A549 (cell line): Measurements from ENCODE around the gene HMMR. TPM values are rescaled to one million over a fixed set of nuclear protein-coding genes. Genes with fewer than 3 reads are reported as not detected.

Experiments used
- ATAC-seq, 2 experiments: fragments of 200-7000 bp in 1 of 2; fragments of >200 bp in 1 of 2; cut with Nextera tagmentation in 1 of 2; cut with Tn5 transposase in 1 of 2; 3 replicates each; pipeline versions ENCODE4 v1.8.0 to v1.9.1; 2018 to 2020; ENCODE audit warnings: mild to moderate bottlenecking in 1 of 2, moderate library complexity in 1 of 2
- CTCF ChIA-PET: fragments of 300-600 bp; sonication (Branson Sonifier 250); formaldehyde crosslinking; extraction: SDS; loops from one replicate; lab custom pipeline; 2021; ENCODE audit warnings: antibody characterized with exemption, inconsistent platforms; lab: Yijun Ruan, JAX
- POLR2A ChIA-PET: fragments of 350-600 bp; formaldehyde crosslinking; extraction: SDS; loops from one replicate; lab custom pipeline; 2021; ENCODE audit warnings: antibody characterized with exemption, inconsistent platforms; lab: Yijun Ruan, JAX
- DNase-seq, 2 experiments: peaks; one replicate each; pipeline versions ENCODE4 v3.0.0 to v3.0.0-alpha.2; 2011 to 2016; ENCODE audit warnings: low read depth in 1 of 2, low spot score in 1 of 2
- FAIRE-seq: peaks from 2 replicates; lab custom pipeline; 2011; peaks lifted over from hg19 to GRCh38; lab: Jason Lieb, UNC
- H3K27ac ChIP-seq, 2 experiments: fragments of >200 bp; sonication (Bioruptor Twin); formaldehyde crosslinking; 3 replicates each; pipeline ENCODE4 v1.5.1; 2016 to 2017
- H3K4me1 ChIP-seq: fragments of >200 bp; sonication (Bioruptor Twin); formaldehyde crosslinking; 3 replicates; pipeline ENCODE4 v1.6.1; 2016
- H3K4me2 ChIP-seq: fragments of >200 bp; sonication (Bioruptor Twin); formaldehyde crosslinking; 3 replicates; pipeline ENCODE4 v1.6.1; 2016
- H3K4me3 ChIP-seq: fragments of >200 bp; sonication (Bioruptor Twin); formaldehyde crosslinking; 3 replicates; pipeline ENCODE4 v1.5.1; 2016
- H3K9me3 ChIP-seq: fragments of >200 bp; sonication (Bioruptor Twin); formaldehyde crosslinking; 3 replicates; pipeline ENCODE4 v1.6.1; 2016
- ATOH8 ChIP-seq: fragments of 250-450 bp; sonication (Bioruptor Pico); IDR thresholded peaks from 2 replicates; pipeline ENCODE4 v1.5.0; 2020; ENCODE audit warnings: low read depth, mild to moderate bottlenecking, moderate library complexity
- BCL3 ChIP-seq: fragments of >200 bp; sonication (Bioruptor Twin); formaldehyde crosslinking; IDR thresholded peaks from 3 replicates; pipeline ENCODE4 v1.6.1; 2016
- CBX2 ChIP-seq: fragments of 200-600 bp; sonication (generic); IDR thresholded peaks from 2 replicates; pipeline ENCODE4 v1.6.1; 2016; ENCODE audit warnings: low read depth, mild to moderate bottlenecking, borderline replicate concordance
- CHD2 ChIP-seq: fragments of 150-350 bp; IDR thresholded peaks from 2 replicates; pipeline ENCODE4 v1.6.1; 2014; ENCODE audit warnings: low read length; ENCODE audit not compliant: partially characterized antibody
- CTCF ChIP-seq: fragments of >200 bp; sonication (Bioruptor Twin); formaldehyde crosslinking; IDR thresholded peaks from 3 replicates; pipeline ENCODE4 v1.5.1; 2016
- E2F6 ChIP-seq: IDR thresholded peaks from 2 replicates; pipeline ENCODE4 v1.6.1; 2012; ENCODE audit warnings: low read depth, borderline replicate concordance
- HMGXB4 ChIP-seq: fragments of 250-450 bp; sonication (Bioruptor Pico); IDR thresholded peaks from 2 replicates; pipeline ENCODE4 v1.5.0; 2021; ENCODE audit warnings: mild to moderate bottlenecking, moderate library complexity, borderline replicate concordance
- JUN ChIP-seq, 2 experiments: fragments of >200 bp; sonication (Bioruptor Twin); formaldehyde crosslinking; IDR thresholded peaks; 2 replicates in 1 of 2; 3 replicates in 1 of 2; pipeline ENCODE4 v1.6.1; 2016 to 2017
- MAX ChIP-seq: IDR thresholded peaks from 2 replicates; pipeline ENCODE4 v1.6.1; 2012
- MYC ChIP-seq: IDR thresholded peaks from 2 replicates; pipeline ENCODE4 v1.6.1; 2012; ENCODE audit warnings: mild to moderate bottlenecking, inconsistent platforms, low read length, improper control_type of control experiment, borderline replicate concordance
- PHF8 ChIP-seq: fragments of 200-600 bp; sonication (generic); IDR thresholded peaks from 2 replicates; pipeline ENCODE4 v1.6.1; 2016; ENCODE audit warnings: low read depth, mild to moderate bottlenecking, antibody characterized with exemption, moderate library complexity, borderline replicate concordance
- POLR2A ChIP-seq: IDR thresholded peaks from 2 replicates; pipeline ENCODE4 v1.6.1; 2012; ENCODE audit warnings: mild to moderate bottlenecking, low read length
- RCOR1 ChIP-seq: fragments of 150-350 bp; IDR thresholded peaks from 2 replicates; pipeline ENCODE4 v1.6.1; 2014; ENCODE audit warnings: antibody characterized with exemption, low read length, low read depth
- REST ChIP-seq: fragments of 200-600 bp; sonication (generic); IDR thresholded peaks from 2 replicates; pipeline ENCODE4 v1.6.1; 2016; ENCODE audit warnings: antibody characterized with exemption, mild to moderate bottlenecking, moderate library complexity
- SREBF2 ChIP-seq: fragments of 450-650 bp; IDR thresholded peaks from 2 replicates; pipeline ENCODE4 v1.6.1; 2014; ENCODE audit warnings: mild to moderate bottlenecking, moderate library complexity
- TFCP2L1 ChIP-seq: fragments of 250-450 bp; sonication (Bioruptor Pico); IDR thresholded peaks from 2 replicates; pipeline ENCODE4 v1.5.0; 2021; ENCODE audit warnings: mild to moderate bottlenecking
- TP53 ChIP-seq: fragments of 250-450 bp; sonication (Bioruptor Pico); IDR thresholded peaks from 2 replicates; pipeline ENCODE4 v1.5.0; 2021; ENCODE audit warnings: mild to moderate bottlenecking, moderate library complexity
- ZC3H11A ChIP-seq: fragments of 450-650 bp; IDR thresholded peaks from 2 replicates; pipeline ENCODE4 v1.6.1; 2014; ENCODE audit warnings: antibody characterized with exemption, mild to moderate bottlenecking
- ZNF302 ChIP-seq: fragments of 250-450 bp; sonication (Bioruptor Pico); IDR thresholded peaks from 2 replicates; pipeline ENCODE4 v1.9.0; 2021; ENCODE audit warnings: inconsistent platforms, mild to moderate bottlenecking, moderate library complexity
- WGBS: methylation state at CpG from one replicate; pipeline ENCODE4 v1.1.6; 2017; ENCODE audit errors: missing lambda C conversion rate; 5-methylcytosine and 5-hydroxymethylcytosine counted together
- polyA plus RNA-seq, 4 experiments: library from polyadenylated mRNA; depleted of rRNA in 3 of 4; stranded (reverse); fragments of >200 nt; fragmentation: RNase III in 1 of 4; extraction: RNeasy Plus Mini Kit Qiagen cat#74134 plus additional on column Dnase treatment in 1 of 4; gene quantifications; 2 replicates in 3 of 4; 3 replicates in 1 of 4; pipeline ENCODE4 v1.2.3, GENCODE V29; 2011 to 2017

HMMR gene
- polyA plus RNA-seq, 2 of the 4 experiments (the other 2 are of a cell fraction) = 34.0 to 66.0 TPM

- ATAC-seq (peak; percentile 91 to 96), DNase-seq (peak; percentile 89 to 95)
- Histone ChIP-seq H3K9me3 (no peaks in the 10 kb centered on the region), H3K4me3 (peak within 1 kb of the TSS; percentile 77)
- TF ChIP-seq TFCP2L1 (CRISPR knock-in tag) = no peak
- peak; percentile 18 to 89; a peak in 4 of 5 replicates for TF ChIP-seq JUN (IDR thresholded peaks at IDR 0.05)
- no peak for TF ChIP-seq SREBF2
- no peak for TF ChIP-seq E2F6
- peak; percentile 61 for TF ChIP-seq CTCF
- peak; percentile 85 for TF ChIP-seq POLR2A
- peak; percentile 93 for TF ChIP-seq PHF8
- no peak for TF ChIP-seq ZNF302 (CRISPR knock-in tag)
- peak; percentile 11 for TF ChIP-seq CHD2
- no peak for TF ChIP-seq CBX2
- peak; percentile 65 for TF ChIP-seq MYC
- TF ChIP-seq RCOR1 = no peak
- TF ChIP-seq MAX = peak; percentile 81; the same call in 1 of the 2 replicates
- TF ChIP-seq ZC3H11A = no peak
- TF ChIP-seq ATOH8 = no peak
- TF ChIP-seq HMGXB4 (CRISPR knock-in tag) = peak; percentile 64; the same call in 1 of the 2 replicates
- TF ChIP-seq BCL3 = peak; percentile 79; the same call in 1 of the 3 replicates
- TF ChIP-seq, all 56 proteins: peak for 9
- no peak for FAIRE-seq
- Histone ChIP-seq H3K4me2 (peak within 1 kb of the TSS; percentile 96), H3K4me1 (peaks cover 38% of the 10 kb centered on the region), H3K27ac (peak within 1 kb of the TSS; percentile 87 to 93)
- WGBS = 1% methylated on average over 49 of the region's 64 CpGs
- ChIA-PET POLR2A (interaction anchor here (1.1 to 2.1 kb wide), 3 partner anchors 10 to 68 kb away, joined by 4 to 28 read pairs (median 4); partner anchors contain the start of genes CCNG1, HMMR and NUDCD2), CTCF (interaction anchor here (0.7 to 1.6 kb wide), 6 partner anchors 10 to 68 kb away, joined by 3 to 5 read pairs (median 3); partner anchors contain the start of gene CCNG1)
Observed at GRCh38 chr5:163505368-163506094, 45.1 kb downstream of the HMMR start, which contains the start of gene MAT2B. Gene MAT2B, plus strand, starts transcription at chr5:163505619. Its CDS starts 68 bp downstream, at chr5:163505687.

- TF ChIP-seq TP53 (CRISPR knock-in tag) (no peak), REST (no peak), CTCF (0 out of 3 replicates have a peak, but pooled peaks have one; percentile 3)
- TF ChIP-seq, all 56 proteins: peak for 1
- ChIA-PET POLR2A (interaction anchor here (1.1 to 3.1 kb wide), 4 partner anchors 10 to 68 kb away, joined by 4 to 28 read pairs (median 7); partner anchors contain the start of genes CCNG1, HMMR and NUDCD2), CTCF (interaction anchor here (0.7 to 1.0 kb wide), 4 partner anchors 11 to 68 kb away, joined by 3 to 5 read pairs (median 3); partner anchors contain the start of gene CCNG1)
- Histone ChIP-seq H3K9me3 (no peaks in the 10 kb centered on the region), H3K4me3 (peak overlapping the region; percentile 77), H3K27ac (peak overlapping the region; percentile 83 to 93), H3K4me1 (peaks cover 38% of the 10 kb centered on the region), H3K4me2 (peak overlapping the region; percentile 96)
- DNase-seq (no peak), FAIRE-seq (no peak), ATAC-seq (peak in 1 of 2 experiments; percentile 14; a peak in 2 of 6 replicates)
- 3% methylated on average over 9 of the region's 9 CpGs for WGBS
Observed at GRCh38 chr5:163506095-163506457, 45.6 kb downstream of the HMMR start.
